ENCODE measurements around the gene WDR36.

The WDR36 gene

GRCh38 chr5:111116550-111116949, 24.4 kb downstream of the WDR36 start:
- no peak for DNase-seq (ENCODE audit: low read depth)
- TF ChIP-seq CTCF (IDR thresholded peaks at IDR 0.05; ENCODE audit: control insufficient read depth, extremely low read depth, insufficient read depth), result no peak
- no peak overlapping the region for H3K4me3 ChIP-seq (ENCODE audit: low read depth, low read length)

DNA sequence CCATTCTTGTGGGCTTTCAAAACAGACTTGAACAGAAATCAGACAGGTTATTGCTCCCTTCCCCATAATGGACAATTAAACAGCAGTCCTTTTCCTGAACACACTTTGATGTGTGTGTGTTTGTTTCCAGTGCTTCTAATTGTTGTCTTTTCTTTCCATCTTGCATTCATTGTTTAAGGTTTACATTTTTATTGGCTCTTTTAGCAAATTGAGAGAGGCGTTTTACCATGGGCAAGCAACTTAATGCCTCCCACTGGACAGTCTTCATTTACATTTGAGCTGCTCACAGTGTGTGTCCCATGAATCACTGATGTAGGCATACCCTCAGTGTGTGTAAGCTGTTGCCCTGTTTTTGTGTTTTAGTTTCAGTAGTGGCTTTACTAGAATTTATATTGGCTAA, 25.0 kb downstream of the WDR36 start:
- TF ChIP-seq CTCF (IDR thresholded peaks at IDR 0.05; ENCODE audit: control insufficient read depth, extremely low read depth, insufficient read depth), result no peak
- no peak overlapping the region for H3K4me3 ChIP-seq (ENCODE audit: low read depth, low read length)
- no peak for DNase-seq (ENCODE audit: low read depth)

GRCh38 chr5:111119221-111119620, 27.1 kb downstream of the WDR36 start:
- TF ChIP-seq CTCF (IDR thresholded peaks at IDR 0.05; ENCODE audit: control insufficient read depth, extremely low read depth, insufficient read depth), result no peak
- no peak for DNase-seq (ENCODE audit: low read depth)
- H3K4me3 ChIP-seq (ENCODE audit: low read depth, low read length), result no peak overlapping the region

- DNase-seq (ENCODE audit: low read depth), result no peak
- TF ChIP-seq CTCF (IDR thresholded peaks at IDR 0.05; ENCODE audit: control insufficient read depth, extremely low read depth, insufficient read depth), result no peak
- H3K4me3 ChIP-seq (ENCODE audit: low read depth, low read length), result no peak overlapping the region
Measured at GRCh38 chr5:111119856-111120255, 27.7 kb downstream of the WDR36 start.

GRCh38 chr5:111120911-111121310, 28.8 kb downstream of the WDR36 start:
- no peak overlapping the region for H3K4me3 ChIP-seq (ENCODE audit: low read depth, low read length)
- TF ChIP-seq CTCF (IDR thresholded peaks at IDR 0.05; ENCODE audit: control insufficient read depth, extremely low read depth, insufficient read depth), result no peak
- DNase-seq (ENCODE audit: low read depth), result no peak

- no peak for TF ChIP-seq CTCF (IDR thresholded peaks at IDR 0.05; ENCODE audit: control insufficient read depth, extremely low read depth, insufficient read depth)
- no peak overlapping the region for H3K4me3 ChIP-seq (ENCODE audit: low read depth, low read length)
- no peak for DNase-seq (ENCODE audit: low read depth)
Measured at GRCh38 chr5:111121926-111122325, 29.8 kb downstream of the WDR36 start.

- no peak for DNase-seq (ENCODE audit: low read depth)
- H3K4me3 ChIP-seq (ENCODE audit: low read depth, low read length), result no peak overlapping the region
- TF ChIP-seq CTCF (IDR thresholded peaks at IDR 0.05; ENCODE audit: control insufficient read depth, extremely low read depth, insufficient read depth), result no peak
Measured at GRCh38 chr5:111122398-111122797, 30.2 kb downstream of the WDR36 start.

All from LNCaP clone FGC (cell line).